Natural killer cell (primary cell): Measurements from ENCODE around the gene FRS2. TPM values are rescaled to one million over a fixed set of nuclear protein-coding genes. Genes with fewer than 3 reads are reported as not detected.

ENCODE experiments used
- ATAC-seq, 3 donors: fragments of 150-1000 bp in 2 of 3; fragments of 200-7000 bp in 1 of 3; cut with Tn5 transposase; 1 replicate in 1 of 3; 2 replicates in 2 of 3; pipeline ENCODE4 v1.10.0; 2021; ENCODE audit warnings: mild to moderate bottlenecking in 2 of 3, moderate library complexity in 2 of 3
- DNase-seq, 2 donors: peaks; one replicate each; pipeline versions ENCODE4 v3.0.0 to v3.0.0-alpha.2; 2013 to 2021; ENCODE audit warnings: mixed read lengths in 1 of 2
- H3K27ac ChIP-seq: one replicate; pipeline ENCODE4 v1.5.1; 2013; ENCODE audit warnings: mild to moderate bottlenecking, low read length
- H3K27me3 ChIP-seq: one replicate; pipeline ENCODE4 v1.6.1; 2013; ENCODE audit warnings: low read length; ENCODE audit not compliant: control insufficient read depth, insufficient read depth
- H3K36me3 ChIP-seq: one replicate; pipeline ENCODE4 v1.6.1; 2013; ENCODE audit warnings: low read length; ENCODE audit not compliant: control insufficient read depth, insufficient read depth
- H3K4me1 ChIP-seq: one replicate; pipeline ENCODE4 v1.6.1; 2013; ENCODE audit warnings: low read length; ENCODE audit not compliant: control insufficient read depth, insufficient read depth
- H3K4me3 ChIP-seq: one replicate; pipeline ENCODE4 v1.5.1; 2013; ENCODE audit warnings: low read length
- H3K9me3 ChIP-seq: one replicate; pipeline ENCODE4 v1.6.1; 2013; ENCODE audit warnings: low read length; ENCODE audit not compliant: control insufficient read depth, insufficient read depth
- H3K27ac Mint-ChIP-seq, 2 donors: one replicate each; pipeline ENCODE4 v1.8.0; 2022; ENCODE audit warnings: mild to moderate bottlenecking in 2 of 2, mixed read lengths in 2 of 2, moderate library complexity in 1 of 2
- H3K27me3 Mint-ChIP-seq, 2 donors: one replicate each; pipeline ENCODE4 v1.8.0; 2022; ENCODE audit warnings: low read depth in 2 of 2, mixed read lengths in 2 of 2
- H3K36me3 Mint-ChIP-seq: one replicate; pipeline ENCODE4 v1.8.0; 2022; ENCODE audit warnings: mixed read lengths
- H3K4me1 Mint-ChIP-seq, 2 donors: one replicate each; pipeline ENCODE4 v1.8.0; 2022; ENCODE audit warnings: mixed read lengths in 2 of 2
- H3K4me3 Mint-ChIP-seq: one replicate; pipeline ENCODE4 v1.8.0; 2022; ENCODE audit warnings: mild to moderate bottlenecking, moderate library complexity, mixed read lengths
- H3K9me3 Mint-ChIP-seq, 2 donors: one replicate each; pipeline ENCODE4 v1.8.0; 2022; ENCODE audit warnings: mixed read lengths in 2 of 2
- CTCF ChIP-seq: fragments of 200-600 bp; IDR thresholded peaks from one replicate; pipeline ENCODE4 v1.8.0; 2022; ENCODE audit warnings: antibody characterized with exemption
- WGBS: methylation state at CpG from one replicate; pipeline ENCODE4 v1.1.7; 2013; ENCODE audit warnings: missing lambda C conversion rate; ENCODE audit not compliant: insufficient coverage; 5-methylcytosine and 5-hydroxymethylcytosine counted together
- intact Hi-C: fragments of 100-400 bp; cut with micrococcal nuclease; formaldehyde crosslinking; loops from one replicate; pipeline ENCODE4 v1.14.2; 2022
- total RNA-seq, 4 donors: library from RNA; stranded (reverse); fragments of 120-200 nt in 1 of 4; gene quantifications; one replicate each; pipeline versions ENCODE4 v1.2.3 to v1.2.4, GENCODE V29; 2013 to 2022

Gene FRS2
- total RNA-seq, 3 donors from 2014 or later (not counting 1 experiment from before 2014, with no cell fraction given): 25.6 to 33.8 (median 28.2) TPM

GRCh38 chr12:69512820-69513219 is 42.6 kb downstream of the FRS2 start:
- Mint-ChIP-seq H3K4me3 (no peak overlapping the region), H3K36me3 (no peaks in the 10 kb centered on the region), H3K27me3 (no peaks in the 10 kb centered on the region), H3K9me3 (no peaks in the 10 kb centered on the region), H3K4me1 (peaks cover 50 to 59% of the 10 kb centered on the region in 2 donors), H3K27ac (no peak overlapping the region)
- H3K36me3 ChIP-seq: no peaks in the 10 kb centered on the region
- H3K4me3 ChIP-seq: no peak overlapping the region
- intact Hi-C loops: no loop called here
- TF ChIP-seq CTCF: no peak
- H3K4me1 ChIP-seq: peaks cover 10% of the 10 kb centered on the region
- no peak for ATAC-seq
- H3K27ac ChIP-seq: no peak overlapping the region
- no peaks in the 10 kb centered on the region for H3K9me3 ChIP-seq
- no CpG with 5 or more reads among the region's 2 CpGs for WGBS
- H3K27me3 ChIP-seq: no peaks in the 10 kb centered on the region
- DNase-seq: no peak

- Mint-ChIP-seq H3K4me1 (peaks cover 55 to 60% of the 10 kb centered on the region in 2 donors), H3K36me3 (no peaks in the 10 kb centered on the region), H3K27ac (no peak overlapping the region), H3K9me3 (no peaks in the 10 kb centered on the region), H3K4me3 (no peak overlapping the region), H3K27me3 (no peaks in the 10 kb centered on the region)
- Histone ChIP-seq H3K27ac (no peak overlapping the region), H3K4me3 (no peak overlapping the region), H3K27me3 (no peaks in the 10 kb centered on the region), H3K9me3 (no peaks in the 10 kb centered on the region), H3K36me3 (no peaks in the 10 kb centered on the region), H3K4me1 (peaks cover 10% of the 10 kb centered on the region)
- no peak for TF ChIP-seq CTCF
- no peak for DNase-seq
- intact Hi-C loops: no loop called here
- no peak for ATAC-seq
- 100% methylated on average over 1 of the region's 1 CpG for WGBS
These were observed 43.1 kb downstream of the FRS2 start for GRCh38 chr12:69513297-69513696.

GRCh38 chr12:69514111-69514510 is 43.9 kb downstream of the FRS2 start:
- no peaks in the 10 kb centered on the region for H3K36me3 ChIP-seq
- no peaks in the 10 kb centered on the region for H3K9me3 ChIP-seq
- no peaks in the 10 kb centered on the region for H3K9me3 Mint-ChIP-seq
- no peaks in the 10 kb centered on the region for H3K27me3 ChIP-seq
- H3K27me3 Mint-ChIP-seq: no peaks in the 10 kb centered on the region
- 100% methylated on average over 2 of the region's 2 CpGs for WGBS
- H3K4me3 ChIP-seq: no peak overlapping the region
- DNase-seq (no peak), ATAC-seq (no peak)
- TF ChIP-seq CTCF: no peak
- peaks cover 10% of the 10 kb centered on the region for H3K4me1 ChIP-seq
- intact Hi-C loops: no loop called here
- no peak overlapping the region for H3K4me3 Mint-ChIP-seq
- peak overlapping the region; percentile 71 to 72 for H3K27ac Mint-ChIP-seq
- H3K27ac ChIP-seq: no peak overlapping the region
- no peaks in the 10 kb centered on the region for H3K36me3 Mint-ChIP-seq
- H3K4me1 Mint-ChIP-seq: peaks cover 49 to 55% of the 10 kb centered on the region in 2 donors

- H3K27me3 Mint-ChIP-seq: no peaks in the 10 kb centered on the region
- Histone ChIP-seq H3K36me3 (no peaks in the 10 kb centered on the region), H3K4me3 (no peak overlapping the region), H3K27ac (no peak overlapping the region), H3K9me3 (no peaks in the 10 kb centered on the region), H3K4me1 (peaks cover 10% of the 10 kb centered on the region), H3K27me3 (no peaks in the 10 kb centered on the region)
- H3K9me3 Mint-ChIP-seq: no peaks in the 10 kb centered on the region
- ATAC-seq: peak; percentile 71 to 82 (median 76)
- peak overlapping the region; percentile 71 to 72 for H3K27ac Mint-ChIP-seq
- peaks cover 49 to 54% of the 10 kb centered on the region in 2 donors for H3K4me1 Mint-ChIP-seq
- H3K4me3 Mint-ChIP-seq: peak overlapping the region; percentile 13
- intact Hi-C loops: no loop called here
- no peak for DNase-seq
- no peaks in the 10 kb centered on the region for H3K36me3 Mint-ChIP-seq
- TF ChIP-seq CTCF: no peak
These were observed 44.7 kb downstream of the FRS2 start for GRCh38 chr12:69514845-69515244.
